GM10847 (cell line): ENCODE data around the gene CGREF1.

Experiments used
- POLR2A ChIP-seq: IDR thresholded peaks from 2 replicates; pipeline ENCODE4 v1.6.1; 2011; ENCODE audit not compliant: insufficient read length; ENCODE audit errors: extremely low read depth

The CGREF1 gene

GRCh38 chr2:27126252-27126710, 7.4 kb upstream of the CGREF1 start:
- no peak for TF ChIP-seq POLR2A

DNA sequence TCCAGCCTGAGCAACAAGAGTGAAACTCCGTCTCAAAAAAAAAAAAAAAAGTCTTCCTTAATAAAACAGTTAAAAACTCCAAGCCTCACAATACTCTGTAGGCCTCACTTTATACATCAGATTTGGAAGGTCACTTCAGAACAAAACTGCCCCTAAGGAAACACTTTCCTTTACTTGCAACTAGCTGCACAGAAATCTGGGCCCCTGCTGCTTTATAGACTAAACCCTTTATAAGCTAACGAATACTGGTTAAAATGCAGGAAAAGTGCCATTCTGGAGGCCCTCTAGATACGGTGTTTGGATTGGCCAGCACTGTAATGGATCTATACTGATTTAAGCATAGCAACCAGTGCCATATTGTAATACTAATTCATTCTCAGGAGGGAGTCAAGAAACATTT, 6.2 kb upstream of the CGREF1 start:
- no peak for TF ChIP-seq POLR2A

GRCh38 chr2:27123302-27124150, 4.6 kb upstream of the CGREF1 start, which contains the start of gene ABHD1:
ABHD1 (plus strand) TSS chr2:27123815; CDS start chr2:27123949, 134 bp downstream.
- no peak for TF ChIP-seq POLR2A

- no peak for TF ChIP-seq POLR2A
Measured at GRCh38 chr2:27122791-27123190, 3.9 kb upstream of the CGREF1 start.

- TF ChIP-seq POLR2A, result no peak
Measured at GRCh38 chr2:27121906-27122305, 3.0 kb upstream of the CGREF1 start.

DNA sequence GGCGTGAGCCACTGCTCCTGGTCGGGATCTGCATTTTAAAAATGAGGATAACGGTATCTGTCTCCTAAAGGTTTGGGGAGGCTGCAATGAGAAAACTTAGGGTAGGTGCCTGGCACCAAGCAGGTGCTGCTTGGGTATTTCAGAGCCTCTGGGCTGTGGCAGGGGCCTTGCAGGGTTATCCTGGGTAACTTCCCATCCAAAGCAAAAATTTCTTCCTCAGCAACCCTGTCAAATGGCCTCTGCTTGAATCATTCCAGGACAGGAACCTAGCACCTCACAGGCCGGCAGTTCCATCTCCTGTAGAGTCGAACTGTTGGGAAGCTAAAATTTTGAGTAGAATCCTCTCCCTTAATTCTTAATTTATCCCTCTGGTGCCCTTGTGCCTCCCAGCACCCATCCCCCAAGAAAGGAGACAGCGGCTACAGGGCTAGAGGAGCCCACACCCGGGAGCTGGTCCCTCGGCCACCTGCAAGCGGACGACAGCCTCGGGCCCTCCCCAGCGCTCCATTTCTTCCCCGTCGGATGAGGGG, 868 bp downstream of the CGREF1 start:
- TF ChIP-seq POLR2A, result no peak

- TF ChIP-seq POLR2A, result no peak
Measured at GRCh38 chr2:27115519-27115918, 3.4 kb downstream of the CGREF1 start.

DNA sequence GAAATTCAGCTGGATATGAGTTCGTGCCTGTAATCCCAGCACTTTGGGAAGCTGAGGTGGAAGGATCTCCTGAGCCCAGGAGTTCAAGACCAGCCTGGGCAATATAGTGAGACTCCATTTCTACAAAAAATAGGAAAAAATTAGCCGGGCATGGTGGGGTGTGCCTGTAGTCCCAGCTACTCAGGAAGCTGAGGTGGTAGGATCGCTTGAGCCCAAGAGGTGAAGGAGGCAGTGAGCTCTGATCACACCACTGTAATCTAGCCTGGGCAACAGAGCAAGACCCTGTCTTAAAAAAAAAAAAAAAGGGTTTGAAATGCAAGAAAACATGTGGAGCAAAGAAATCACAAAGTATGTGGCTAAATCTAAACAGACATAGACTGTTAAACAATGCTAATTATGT, 9.8 kb downstream of the CGREF1 start:
- no peak for TF ChIP-seq POLR2A

DNA sequence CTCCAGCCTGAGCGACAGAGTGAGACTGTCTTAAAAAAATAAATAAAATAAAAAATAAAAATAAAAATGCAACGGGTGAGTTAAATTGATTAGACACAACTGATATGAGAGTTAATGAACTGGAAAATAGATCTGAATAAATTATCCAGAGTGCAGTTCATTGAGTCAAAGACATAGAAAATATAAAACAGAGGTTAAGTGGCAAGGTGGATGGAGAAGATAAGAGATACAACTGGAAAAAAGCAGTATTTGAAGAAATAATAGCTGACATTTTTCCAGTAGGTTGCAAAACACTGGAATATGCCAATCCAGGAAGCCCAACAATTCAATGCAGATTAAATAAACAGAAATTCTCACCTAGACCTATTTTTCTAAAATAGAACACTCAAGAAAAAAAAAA, 10.7 kb downstream of the CGREF1 start:
- TF ChIP-seq POLR2A, result no peak

DNA sequence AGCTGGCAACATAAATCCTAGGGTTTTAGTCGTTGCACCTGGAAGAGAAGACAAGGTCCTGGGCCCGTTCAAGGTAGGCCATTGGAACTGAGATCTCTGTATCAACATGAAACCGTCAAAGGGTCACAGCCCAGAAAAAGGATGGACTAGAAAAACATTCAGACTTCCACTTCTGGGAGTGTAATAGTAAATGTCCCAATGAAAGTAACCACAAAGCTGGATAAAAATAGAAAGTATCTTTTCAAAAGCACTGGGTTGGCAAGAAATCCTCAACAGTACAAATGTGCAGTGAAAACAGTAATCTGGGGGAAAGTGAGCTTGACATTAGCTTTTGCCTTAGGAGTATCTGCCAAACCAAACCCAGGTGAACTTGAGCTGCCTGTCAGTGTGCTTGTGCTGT, 12.9 kb downstream of the CGREF1 start:
- no peak for TF ChIP-seq POLR2A

DNA sequence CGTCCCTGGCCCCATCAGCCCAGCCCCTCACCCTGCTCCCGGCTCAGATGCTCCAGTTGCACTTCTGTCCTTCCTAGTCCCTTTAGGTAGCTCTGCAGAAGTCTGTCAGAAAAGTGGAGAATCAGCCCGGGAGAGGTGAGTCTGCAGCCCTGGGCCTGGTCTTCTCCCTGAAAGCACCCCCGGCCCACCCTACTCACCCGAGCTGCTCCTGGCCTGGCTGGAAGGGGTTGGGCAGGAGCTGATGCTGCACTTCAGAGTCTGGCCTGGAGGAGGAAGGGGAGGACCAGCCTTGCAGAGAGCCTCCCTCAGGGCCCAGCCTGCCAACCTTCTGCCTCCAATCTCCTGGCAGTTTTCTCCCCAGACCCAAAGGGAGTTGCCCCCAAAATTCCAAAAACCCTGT, 16.6 kb downstream of the CGREF1 start:
- TF ChIP-seq POLR2A, result no peak

- no peak for TF ChIP-seq POLR2A
Measured at GRCh38 chr2:27100036-27100435, 18.9 kb downstream of the CGREF1 start.

- TF ChIP-seq POLR2A, result no peak
Measured at GRCh38 chr2:27099334-27099955, 19.5 kb downstream of the CGREF1 start.

- no peak for TF ChIP-seq POLR2A
Measured at GRCh38 chr2:27097341-27097740, 21.6 kb downstream of the CGREF1 start.

DNA sequence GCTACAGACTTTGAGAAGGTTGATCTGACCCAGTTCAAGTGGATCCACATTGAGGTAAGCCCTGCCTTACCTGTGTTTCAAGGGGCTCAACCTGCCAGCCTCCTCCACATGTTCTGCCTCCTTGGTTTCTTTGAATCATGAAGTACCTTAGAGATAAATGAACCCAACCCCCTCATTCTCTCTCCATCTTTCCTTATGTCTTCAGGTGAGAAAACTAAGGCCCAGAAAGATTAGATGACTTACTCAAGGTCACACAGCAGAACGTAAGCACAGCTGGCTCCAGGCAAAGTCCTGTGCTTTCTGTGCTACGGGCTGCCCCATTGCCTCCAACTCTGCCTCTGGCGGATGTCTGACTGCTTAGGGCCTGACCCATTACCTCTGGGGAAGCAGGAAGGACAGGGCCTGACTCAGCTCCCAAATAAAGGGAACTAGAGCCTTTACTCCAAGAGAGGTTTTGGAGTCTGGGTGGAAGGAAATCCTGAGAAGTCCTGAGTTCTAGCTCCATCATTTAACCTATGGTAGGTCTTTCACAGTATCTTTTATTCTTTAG, 22.1 kb downstream of the CGREF1 start:
- no peak for TF ChIP-seq POLR2A
